MCF 10A (cell line): ENCODE data around the gene ISCA1. TPM values are rescaled to one million over a fixed set of nuclear protein-coding genes. Genes with fewer than 3 reads are reported as not detected.
A peak's percentile ranks its signal among the peaks of the same experiment; 100 is the strongest.
"Not testable (repeated sequence)": the region's sequence is repeated elsewhere in the genome, so short reads cannot be mapped to it uniquely, and the experiment has no call there.

Experiments
- BruUV-seq: library from RNA; stranded (reverse); fragments of 400-500 nt; replicated peaks from 2 replicates; lab custom pipeline; 2021; lab: Mats Ljungman, UMichigan
- CTCF ChIA-PET: fragments of 300-600 bp; sonication (Branson Sonifier 250); formaldehyde crosslinking; extraction: SDS; loops from one replicate; lab custom pipeline; 2021; ENCODE audit warnings: antibody characterized with exemption, inconsistent platforms; lab: Yijun Ruan, JAX
- POLR2A ChIA-PET: fragments of 300-600, 350-650 bp; sonication (Branson Sonifier 250); formaldehyde crosslinking; extraction: SDS; loops from one replicate; lab custom pipeline; 2020; ENCODE audit warnings: antibody characterized with exemption, inconsistent platforms; lab: Yijun Ruan, JAX
- DNase-seq: peaks from one replicate; pipeline ENCODE4 v3.0.0-alpha.2; 2018; ENCODE audit not compliant: unreplicated experiment
- H3K27ac Mint-ChIP-seq: one replicate; pipeline ENCODE4 v1.8.0; 2022; ENCODE audit warnings: mild to moderate bottlenecking, low read depth, mixed read lengths; ENCODE audit not compliant: unreplicated experiment
- H3K27me3 Mint-ChIP-seq: one replicate; pipeline ENCODE4 v1.8.0; 2022; ENCODE audit warnings: mixed read lengths; ENCODE audit not compliant: insufficient read depth, unreplicated experiment
- H3K36me3 Mint-ChIP-seq: one replicate; pipeline ENCODE4 v1.8.0; 2022; ENCODE audit warnings: mild to moderate bottlenecking, moderate library complexity, mixed read lengths; ENCODE audit not compliant: insufficient read depth, unreplicated experiment
- H3K4me1 Mint-ChIP-seq: one replicate; pipeline ENCODE4 v1.8.0; 2022; ENCODE audit warnings: mixed read lengths; ENCODE audit not compliant: insufficient read depth, unreplicated experiment
- H3K4me3 Mint-ChIP-seq: one replicate; pipeline ENCODE4 v1.8.0; 2022; ENCODE audit warnings: mild to moderate bottlenecking, moderate library complexity, mixed read lengths; ENCODE audit not compliant: unreplicated experiment
- H3K9me3 Mint-ChIP-seq: one replicate; pipeline ENCODE4 v1.8.0; 2022; ENCODE audit warnings: mixed read lengths; ENCODE audit not compliant: unreplicated experiment
- CTCF ChIP-seq: fragments of 200-600 bp; IDR thresholded peaks from one replicate; pipeline ENCODE4 v1.8.0; 2022; ENCODE audit warnings: antibody characterized with exemption, mild to moderate bottlenecking; ENCODE audit not compliant: unreplicated experiment
- intact Hi-C: fragments of 100-400 bp; cut with micrococcal nuclease; formaldehyde crosslinking; loops from 2 replicates; pipeline ENCODE4 v1.14.1; 2022
- total RNA-seq: library from RNA; stranded (reverse); gene quantifications from 2 replicates; pipeline ENCODE4 v1.2.3, GENCODE V29; 2022

Gene ISCA1
- total RNA-seq, 1 experiment from 2014 or later: 31.1 TPM

DNA sequence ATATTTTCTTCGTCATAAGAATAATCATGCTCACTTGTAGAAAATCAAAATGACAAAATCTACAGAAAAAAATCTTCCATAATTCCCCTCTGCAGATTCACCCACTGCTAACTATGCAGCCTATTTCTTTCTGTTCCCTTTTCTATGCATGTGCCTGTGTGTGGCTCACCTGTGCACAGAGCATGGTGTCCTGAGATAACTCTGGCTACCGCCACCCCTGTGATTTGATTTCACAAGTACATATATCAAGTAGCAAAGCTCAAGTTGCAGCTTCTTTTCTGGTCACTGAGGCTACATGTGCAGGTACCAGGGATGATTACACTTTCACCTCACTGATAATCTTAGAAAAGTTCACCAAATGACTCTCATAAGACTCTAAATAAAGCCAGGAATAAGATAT is 18.4 kb upstream of the ISCA1 start:
- peaks cover 23% of the 10 kb centered on the region for H3K4me1 Mint-ChIP-seq
- no peak for DNase-seq
- no peak for TF ChIP-seq CTCF
- no peak overlapping the region for H3K4me3 Mint-ChIP-seq
- ChIA-PET CTCF (no interaction called here), POLR2A (interaction anchor here (0.8 to 2.6 kb wide), 2 partner anchors 7 to 18 kb away, joined by 5 to 7 read pairs; partner anchors contain the start of gene ISCA1)
- H3K27me3 Mint-ChIP-seq: no peaks in the 10 kb centered on the region
- BruUV-seq: no TSS peak
- H3K9me3 Mint-ChIP-seq: no peaks in the 10 kb centered on the region
- H3K27ac Mint-ChIP-seq: no peak overlapping the region
- H3K36me3 Mint-ChIP-seq: peaks cover 96% of the 10 kb centered on the region
- intact Hi-C loops: no loop called here

DNA sequence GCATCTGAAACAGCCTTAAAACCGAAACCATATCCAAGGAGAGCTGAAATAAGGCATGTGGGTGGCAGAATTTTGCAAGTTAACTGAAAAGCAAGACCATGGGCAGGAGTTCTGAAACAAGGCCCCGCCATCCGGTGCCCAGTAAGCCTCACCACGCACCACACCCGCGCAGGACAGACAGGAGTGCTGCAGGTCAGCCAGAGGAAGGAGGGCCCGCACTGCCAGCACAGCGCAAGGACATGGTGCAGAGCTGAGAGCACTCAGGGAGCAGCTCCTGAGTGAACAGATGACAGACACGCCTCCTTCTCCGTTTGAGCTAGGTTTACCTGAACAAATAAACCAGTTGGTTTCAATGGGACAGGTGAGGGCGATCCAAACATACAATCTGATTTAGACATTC is 16.5 kb upstream of the ISCA1 start:
- no peak for TF ChIP-seq CTCF
- no peaks in the 10 kb centered on the region for H3K27me3 Mint-ChIP-seq
- BruUV-seq: no TSS peak
- H3K9me3 Mint-ChIP-seq: no peaks in the 10 kb centered on the region
- H3K27ac Mint-ChIP-seq: no peak overlapping the region
- DNase-seq: no peak
- peaks cover 21% of the 10 kb centered on the region for H3K4me1 Mint-ChIP-seq
- intact Hi-C loops: loop anchor here (5.0 kb wide), 1 partner anchor 48 kb away; no protein-coding TSS in a partner anchor
- H3K36me3 Mint-ChIP-seq: peaks cover 95% of the 10 kb centered on the region
- H3K4me3 Mint-ChIP-seq: no peak overlapping the region
- ChIA-PET POLR2A (interaction anchor here (0.5 to 2.6 kb wide), 2 partner anchors 9 to 31 kb away, joined by 3 to 7 read pairs; no protein-coding TSS in a partner anchor), CTCF (no interaction called here)

DNA sequence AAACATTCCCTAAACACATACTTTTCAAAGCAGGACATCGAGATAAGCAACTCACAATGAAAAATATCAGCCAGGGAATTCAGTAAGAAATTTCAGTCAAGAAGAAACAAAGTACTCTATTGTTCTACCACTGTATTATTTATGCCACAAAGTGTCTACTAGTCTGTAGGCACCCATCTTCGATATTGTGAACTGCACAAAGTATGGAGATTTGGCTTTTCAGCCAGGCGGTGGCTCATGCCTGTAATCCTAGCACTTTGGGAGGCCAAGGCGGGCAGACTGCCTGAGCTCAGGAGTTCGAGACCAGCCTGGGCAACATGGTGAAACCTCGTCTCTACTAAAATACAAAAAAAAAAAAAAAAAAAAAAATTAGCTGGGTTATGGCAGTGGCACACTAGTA is 8.0 kb upstream of the ISCA1 start:
- CTCF ChIA-PET, POLR2A ChIA-PET, DNase-seq, H3K27me3 Mint-ChIP-seq, H3K9me3 Mint-ChIP-seq, H3K4me1 Mint-ChIP-seq, intact Hi-C loops, H3K27ac Mint-ChIP-seq, H3K4me3 Mint-ChIP-seq, BruUV-seq: not testable (repeated sequence)
- H3K36me3 Mint-ChIP-seq: peaks cover 92% of the 10 kb centered on the region

GRCh38 chr9:86288499-86289198 is 6.3 kb upstream of the ISCA1 start:
- POLR2A ChIA-PET: no interaction called here
- intact Hi-C loops: no loop called here
- peak overlapping the region; percentile 66 for H3K27ac Mint-ChIP-seq
- peaks cover 87% of the 10 kb centered on the region for H3K36me3 Mint-ChIP-seq
- CTCF ChIA-PET: interaction anchor here (0.6 kb wide), 1 partner anchor 33 kb away, joined by 3 read pairs; no protein-coding TSS in a partner anchor
- H3K4me3 Mint-ChIP-seq: no peak overlapping the region
- no peak for TF ChIP-seq CTCF
- H3K4me1 Mint-ChIP-seq: peaks cover 2% of the 10 kb centered on the region
- BruUV-seq: no TSS peak
- no peaks in the 10 kb centered on the region for H3K27me3 Mint-ChIP-seq
- no peaks in the 10 kb centered on the region for H3K9me3 Mint-ChIP-seq
- no peak for DNase-seq
